HG03280 (cell line): ENCODE measurements around the gene ZFPL1.

ENCODE experiments used
- ATAC-seq: cut with Tn5 transposase; IDR thresholded peaks from one replicate; pipeline ENCODE4 v1.9.1; 2021; ENCODE audit warnings: mild to moderate bottlenecking, moderate library complexity; ENCODE audit not compliant: unreplicated experiment

ZFPL1 gene

DNA sequence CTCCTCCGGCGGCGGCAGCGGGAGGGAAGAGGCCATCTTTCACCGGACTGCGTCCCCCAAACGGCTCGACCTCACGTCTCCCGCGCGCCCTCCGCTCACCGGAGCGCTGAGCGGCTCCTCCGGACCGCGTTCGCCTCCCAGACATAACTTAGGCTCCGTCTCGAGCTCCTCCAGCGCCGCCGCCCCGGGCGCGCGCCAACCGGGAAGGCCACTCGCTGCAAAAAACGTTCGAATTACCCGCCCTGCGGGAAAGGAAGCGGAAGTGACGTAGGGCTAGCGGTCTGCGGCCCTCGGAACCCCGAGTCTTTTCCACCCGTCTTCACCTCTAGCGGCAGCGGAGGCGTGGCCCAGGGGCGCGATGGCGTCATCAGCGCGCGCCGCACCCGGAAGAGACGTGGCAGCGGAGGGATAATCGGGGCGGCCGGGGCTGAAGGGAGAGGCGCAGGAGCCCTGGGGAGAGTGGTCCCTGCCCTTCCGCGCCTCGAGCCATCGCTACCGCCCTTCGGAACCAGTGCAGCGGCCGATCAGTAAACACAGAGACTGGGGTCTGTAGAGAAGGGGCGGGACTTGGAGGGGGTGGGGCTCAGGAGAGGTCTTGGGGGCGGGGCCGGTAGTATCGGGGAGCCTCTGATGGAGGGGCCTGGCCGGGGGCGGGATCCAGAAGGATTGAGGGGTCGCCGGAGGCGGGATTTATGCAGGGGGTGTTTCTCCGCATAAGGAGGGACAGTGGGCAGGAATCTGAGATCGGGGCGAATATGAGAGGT, at the start of gene ZFPL1, which contains the start of gene CDCA5:
TSS of gene ZFPL1 (plus strand) at position 389 of the 764 bp plus-strand sequence. CDS start 477 bp downstream, outside the sequence.
TSS of gene CDCA5 (minus strand) at position 207 of the 764 bp plus-strand sequence. CDS start at position 145, 62 bp downstream.
- ATAC-seq: peak; percentile 89

DNA sequence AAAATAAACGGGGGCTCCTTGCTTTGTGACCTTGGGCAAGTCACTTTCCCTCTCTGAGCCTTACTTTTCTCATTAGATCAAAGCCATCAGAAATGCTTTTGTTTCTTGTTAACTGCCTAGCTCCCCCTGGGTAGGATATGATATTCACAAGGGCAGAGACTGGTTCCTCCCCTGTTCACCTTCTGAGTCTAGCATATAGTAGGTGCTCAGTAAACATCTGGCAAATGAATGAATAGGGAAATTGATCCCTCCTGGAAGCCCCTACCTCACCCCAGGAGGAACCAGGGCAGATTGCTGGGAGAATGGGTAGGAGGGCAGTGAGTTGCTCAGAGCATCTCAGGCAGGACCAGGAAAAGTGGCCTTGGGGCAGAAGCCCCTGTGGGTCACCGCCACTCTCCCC, 49.6 kb upstream of the ZFPL1 start:
- no peak for ATAC-seq

DNA sequence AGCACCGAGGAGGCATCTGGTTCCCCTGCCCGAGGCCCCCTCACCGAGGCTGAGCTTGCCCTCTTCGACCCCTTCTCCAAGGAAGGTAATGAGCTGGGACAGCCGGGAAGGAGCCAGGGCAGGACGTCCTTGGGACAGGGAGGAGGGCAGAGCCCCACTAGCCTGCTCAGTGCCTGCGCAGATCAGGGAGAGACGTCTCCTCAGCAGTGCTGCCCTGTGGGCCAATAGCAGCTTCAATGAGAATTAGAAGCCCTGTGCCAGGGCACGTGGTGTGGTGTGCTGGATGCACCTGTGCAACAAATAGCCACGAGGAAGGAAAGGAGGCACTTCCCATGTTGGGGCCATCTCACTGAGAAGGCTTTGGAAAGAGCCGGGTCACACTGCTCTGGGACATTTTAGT, 48.4 kb upstream of the ZFPL1 start:
- no peak for ATAC-seq

DNA sequence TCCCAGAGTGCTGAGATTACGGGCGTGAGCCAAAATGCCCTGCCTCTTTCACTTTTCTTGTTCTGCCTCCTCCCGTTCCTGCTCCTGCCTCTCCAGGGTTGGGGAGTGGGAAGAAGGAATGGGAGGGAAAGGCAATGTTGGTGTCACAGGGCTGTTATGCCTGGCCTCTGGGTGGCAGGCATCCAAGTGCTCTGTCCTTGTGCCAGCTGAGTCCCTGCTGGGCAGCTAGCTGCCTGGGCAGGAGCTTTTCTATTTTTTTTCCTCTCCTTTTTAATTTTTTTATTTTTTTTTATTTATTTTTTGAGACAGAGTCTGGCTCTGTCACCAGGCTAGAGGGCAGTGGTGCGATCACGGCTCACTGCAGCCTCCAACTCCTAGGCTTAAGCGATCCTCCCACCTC, 47.1 kb upstream of the ZFPL1 start:
- ATAC-seq: no peak

DNA sequence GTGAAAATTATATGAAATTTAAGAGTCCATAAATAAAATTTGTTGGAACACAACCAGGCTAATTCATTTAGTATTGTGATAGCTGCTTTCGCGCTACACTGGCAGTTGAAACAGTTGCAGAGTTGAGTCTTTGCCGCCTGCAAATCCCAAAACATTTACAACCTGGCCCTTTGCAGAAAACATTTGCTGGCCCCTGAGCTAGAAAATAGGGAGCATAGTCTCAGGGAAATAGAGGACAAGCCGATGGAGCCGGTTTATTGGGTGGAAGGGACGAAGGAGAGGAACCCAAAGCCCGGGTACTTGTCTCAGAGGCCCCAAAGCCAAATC, 43.5 kb upstream of the ZFPL1 start:
- no peak for ATAC-seq

DNA sequence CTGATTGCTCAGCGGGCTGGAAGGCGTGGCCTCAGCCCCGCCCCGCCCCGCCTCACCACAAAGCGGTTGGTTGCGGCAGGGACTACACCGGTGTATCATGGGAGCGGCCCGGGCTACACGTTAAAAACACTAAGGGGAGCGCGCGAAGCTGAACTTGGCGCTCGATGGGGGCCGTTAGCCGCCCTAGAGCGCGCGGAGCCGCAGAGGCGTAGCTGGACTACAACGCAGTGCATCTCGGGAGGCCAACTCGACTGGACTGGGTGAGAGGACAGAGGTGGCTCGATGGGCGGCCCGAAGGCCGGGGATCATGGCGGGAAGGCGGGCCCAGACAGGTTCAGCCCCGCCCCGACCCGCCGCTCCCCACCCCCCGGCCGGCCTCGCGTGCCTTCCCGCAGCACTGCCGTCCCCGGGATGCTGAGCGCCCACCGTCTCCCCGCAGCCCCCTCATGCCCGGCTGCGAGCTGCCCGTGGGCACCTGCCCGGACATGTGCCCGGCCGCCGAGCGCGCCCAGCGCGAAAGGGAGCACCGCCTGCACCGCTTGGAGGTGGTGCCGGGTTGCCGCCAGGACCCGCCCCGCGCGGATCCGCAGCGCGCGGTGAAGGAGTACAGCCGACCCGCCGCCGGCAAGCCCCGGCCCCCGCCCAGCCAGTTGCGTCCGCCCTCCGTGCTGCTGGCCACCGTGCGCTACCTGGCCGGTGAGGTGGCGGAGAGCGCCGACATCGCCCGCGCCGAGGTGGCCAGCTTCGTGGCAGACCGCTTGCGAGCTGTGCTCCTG, 43.0 kb upstream of the ZFPL1 start, which contains the start of gene SAC3D1:
TSS of gene SAC3D1 (plus strand) at position 364 of the 776 bp plus-strand sequence. CDS start at position 447, 83 bp downstream.
- ATAC-seq: peak; percentile 80

DNA sequence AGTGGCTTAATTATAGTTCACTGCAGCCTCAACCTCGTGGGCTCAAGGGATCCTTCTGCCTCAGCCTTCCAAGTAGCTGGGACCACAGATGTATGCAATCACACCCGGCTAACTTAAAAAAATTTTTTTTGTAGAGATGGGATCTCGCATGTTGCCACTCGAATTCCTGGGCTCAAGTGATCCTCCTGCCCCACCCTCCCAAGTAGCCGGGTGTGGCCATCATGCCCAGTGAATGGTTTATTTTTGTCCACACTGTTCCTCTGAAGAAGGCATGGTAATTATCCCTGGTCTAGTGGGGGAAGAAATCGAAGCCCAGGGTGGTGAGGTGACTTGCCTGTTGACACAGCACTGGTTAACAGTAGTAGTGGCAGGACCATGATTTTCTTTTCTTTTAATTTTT, 41.1 kb upstream of the ZFPL1 start:
- ATAC-seq: no peak

DNA sequence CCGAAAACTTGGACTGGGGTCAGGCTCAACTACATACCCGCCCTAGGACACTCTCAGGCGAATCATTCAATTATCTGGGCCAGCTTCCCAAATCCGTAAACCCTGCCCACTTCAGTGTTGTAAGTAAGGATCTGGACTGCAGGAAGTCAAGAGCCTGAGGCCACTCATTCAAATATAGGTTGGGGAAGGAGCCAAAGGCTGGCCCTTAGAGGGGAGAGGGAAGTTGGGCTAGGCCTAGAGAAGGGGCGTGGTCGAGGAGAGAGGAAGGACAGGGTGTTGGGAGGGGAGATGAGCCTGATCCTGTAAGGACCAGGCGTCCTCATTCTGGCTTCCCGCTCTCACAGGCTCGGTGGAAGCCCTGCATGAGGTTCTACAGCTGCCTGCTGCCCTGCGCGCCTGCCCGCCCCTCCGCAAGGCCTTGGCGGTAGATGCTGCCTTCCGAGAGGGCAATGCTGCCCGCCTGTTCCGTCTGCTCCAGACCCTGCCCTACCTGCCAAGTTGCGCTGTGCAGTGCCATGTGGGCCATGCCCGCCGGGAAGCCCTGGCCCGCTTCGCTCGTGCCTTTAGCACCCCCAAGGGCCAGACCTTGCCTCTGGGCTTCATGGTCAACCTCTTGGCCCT, 40.0 kb upstream of the ZFPL1 start:
- ATAC-seq: no peak

DNA sequence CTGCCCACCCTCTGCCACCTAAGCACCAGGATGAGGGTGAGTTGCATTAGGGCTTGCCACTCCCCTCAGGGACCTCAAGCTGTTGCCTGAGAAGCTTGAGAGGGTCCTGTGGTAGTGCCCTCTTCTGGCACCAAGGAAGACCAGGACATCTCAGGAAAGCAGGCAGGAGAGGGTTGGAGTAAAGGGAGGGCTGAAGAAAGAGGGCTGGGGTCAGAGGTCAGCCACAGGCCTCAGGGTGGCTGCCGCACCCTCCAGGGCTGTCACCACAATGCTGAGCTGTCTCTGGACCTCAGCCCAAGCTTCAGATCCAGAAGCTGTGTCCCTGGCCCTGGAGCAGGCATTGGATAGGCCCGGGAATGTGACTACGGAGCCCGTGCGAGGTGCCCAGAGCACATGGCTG, 39.0 kb upstream of the ZFPL1 start:
- ATAC-seq: no peak

DNA sequence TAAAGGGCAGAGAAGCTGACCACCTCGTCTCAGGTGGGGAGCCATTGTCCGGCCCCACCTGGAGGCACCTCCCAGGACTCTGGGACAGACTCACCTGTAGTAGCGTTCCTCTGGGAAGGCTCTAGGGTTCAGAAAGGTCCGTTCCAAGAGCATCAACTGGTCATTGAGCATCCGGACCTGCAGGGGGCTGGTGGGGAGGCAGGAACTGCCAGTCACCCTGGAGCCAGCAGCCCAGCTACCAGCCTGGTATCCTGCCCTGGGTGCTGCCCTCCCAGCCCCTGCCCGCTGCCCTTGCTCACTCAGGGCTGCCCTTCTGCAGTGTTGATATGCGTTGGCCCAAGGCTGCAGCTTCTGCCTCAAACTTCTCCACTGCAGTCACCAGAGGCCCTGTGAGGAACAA, 38.3 kb upstream of the ZFPL1 start:
- ATAC-seq: no peak

DNA sequence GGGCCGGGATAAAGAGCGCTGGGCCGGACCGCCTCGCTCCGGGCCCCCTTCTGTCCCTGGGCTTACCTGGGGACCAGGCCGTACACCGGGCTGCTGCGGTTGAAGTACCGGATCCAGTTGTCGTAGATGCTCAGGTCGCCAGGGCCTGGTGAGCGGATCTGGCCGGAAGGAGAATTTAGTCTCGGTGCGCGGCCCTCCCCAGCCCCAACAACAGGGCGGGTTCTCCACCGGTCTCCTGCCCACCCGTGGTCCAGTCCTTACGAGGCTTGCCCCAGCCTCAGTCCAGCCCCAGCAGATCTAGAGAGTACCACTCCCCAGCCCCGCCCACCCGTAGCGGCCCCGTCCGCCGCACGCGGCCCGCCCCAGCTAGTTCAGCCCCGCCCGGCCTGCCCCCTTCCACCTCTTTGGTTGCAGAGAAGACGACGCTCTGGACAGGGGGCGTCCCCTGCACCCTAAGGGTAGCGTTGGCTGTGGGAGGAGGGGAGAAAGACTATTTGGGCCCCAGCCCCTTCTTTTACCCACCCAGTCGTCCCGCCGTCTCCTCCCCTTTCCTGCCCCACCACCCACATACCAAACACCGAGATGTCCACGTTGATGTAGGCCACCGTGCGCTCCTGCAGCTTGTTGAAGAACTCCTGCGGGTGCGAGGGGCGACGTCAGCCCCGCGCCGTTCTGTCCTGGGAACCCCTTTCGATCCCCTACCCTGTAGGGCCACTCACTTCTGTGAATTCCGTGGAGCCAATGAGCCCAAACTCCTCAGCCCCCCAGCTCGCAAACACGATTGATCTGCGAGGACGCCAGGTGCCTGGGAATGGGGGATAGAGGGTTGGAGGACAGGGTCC, 36.2 kb upstream of the ZFPL1 start:
- ATAC-seq: no peak

DNA sequence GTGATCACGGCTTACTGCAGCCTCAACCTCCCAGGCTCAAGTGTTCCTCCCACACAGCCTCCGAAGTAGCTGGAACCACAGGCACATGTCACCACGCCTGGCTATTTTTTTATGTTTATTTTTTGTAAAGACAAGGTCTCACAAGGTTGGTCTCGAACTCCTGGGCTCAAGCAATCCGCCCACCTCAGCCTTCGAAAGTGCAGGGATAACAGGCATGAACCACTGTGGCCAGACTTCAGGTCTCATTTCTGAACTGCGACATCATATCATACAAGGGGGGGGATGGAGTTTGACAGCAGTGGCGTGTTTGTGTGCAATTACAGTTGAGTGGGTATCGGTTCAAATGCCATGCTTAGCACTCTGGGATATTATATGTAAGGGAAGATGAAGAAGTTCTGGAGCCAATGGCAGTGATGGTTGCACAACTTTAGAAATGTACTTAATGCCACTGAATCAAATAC, 32.6 kb upstream of the ZFPL1 start:
- ATAC-seq: no peak

DNA sequence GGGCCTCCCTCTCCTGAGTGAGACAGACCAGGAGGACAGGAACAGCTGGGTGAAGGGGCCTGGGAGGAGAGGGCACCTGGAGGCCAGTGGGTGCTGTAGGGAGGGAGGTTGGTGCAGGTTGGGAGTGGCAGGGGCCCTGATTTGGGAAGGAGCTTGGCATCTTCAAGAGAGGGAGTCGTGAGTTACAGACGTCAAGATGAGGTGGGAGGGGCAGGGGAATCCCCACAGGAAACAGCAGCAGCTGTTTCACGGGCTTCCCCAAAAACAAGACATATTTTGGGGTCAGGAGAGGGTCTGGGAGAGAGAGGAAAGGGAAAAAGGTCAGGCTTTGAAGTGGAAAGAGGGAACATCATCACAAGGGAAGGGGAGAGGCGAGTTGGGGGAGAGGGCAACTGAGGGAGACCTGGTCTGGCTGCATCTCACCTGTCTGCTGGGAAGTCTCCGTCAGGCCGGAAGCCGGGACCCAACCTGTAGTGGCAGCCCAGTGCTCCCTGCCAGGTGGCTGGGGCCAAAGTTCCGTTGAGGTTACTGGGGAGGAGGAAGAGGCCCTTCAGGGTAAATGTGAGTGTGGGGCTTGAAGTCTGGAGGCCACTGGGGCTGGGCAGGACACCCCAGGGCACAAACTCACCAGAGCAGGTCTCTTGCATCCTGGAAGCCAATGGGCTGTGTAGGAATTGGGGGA, 30.1 kb upstream of the ZFPL1 start:
- ATAC-seq: no peak

DNA sequence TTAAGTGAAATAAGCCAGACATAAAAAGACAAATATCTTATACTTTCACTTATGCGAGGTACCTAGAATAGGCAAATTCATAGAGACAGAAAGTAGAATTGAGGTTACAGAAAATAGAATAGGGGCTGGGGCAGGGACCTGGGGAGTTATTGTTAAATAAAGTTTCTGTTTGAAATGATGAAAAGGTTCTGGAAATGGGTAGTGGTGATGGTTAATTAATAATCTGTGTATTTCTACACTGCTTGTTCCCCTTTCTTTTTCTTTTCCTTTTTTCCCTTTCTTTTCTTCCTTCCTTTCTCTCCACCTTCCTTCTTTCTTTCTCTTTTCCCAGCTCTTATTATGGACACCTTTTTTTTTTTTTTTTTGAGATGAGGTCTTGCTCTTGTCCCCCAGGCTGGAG, 28.5 kb upstream of the ZFPL1 start:
- ATAC-seq: no peak

DNA sequence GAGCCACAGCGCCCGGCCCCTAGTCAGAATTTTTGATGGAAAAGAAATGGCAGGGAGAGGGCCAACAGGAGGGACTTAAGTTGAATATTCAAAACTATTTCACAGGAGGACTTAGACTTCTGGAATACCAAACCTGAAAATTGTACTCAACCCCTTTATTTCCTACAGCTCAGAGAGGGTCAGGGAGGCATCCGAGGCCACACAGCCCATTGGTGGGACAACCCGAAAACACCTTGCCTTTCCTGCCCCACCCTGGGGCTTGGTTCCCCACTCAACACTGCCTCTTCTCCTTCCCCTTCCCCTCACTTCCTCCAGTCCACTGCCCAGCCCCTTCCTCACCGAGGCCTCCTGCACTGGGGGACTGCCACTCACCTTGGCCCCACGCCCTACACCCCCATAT, 27.0 kb upstream of the ZFPL1 start:
- ATAC-seq: no peak

DNA sequence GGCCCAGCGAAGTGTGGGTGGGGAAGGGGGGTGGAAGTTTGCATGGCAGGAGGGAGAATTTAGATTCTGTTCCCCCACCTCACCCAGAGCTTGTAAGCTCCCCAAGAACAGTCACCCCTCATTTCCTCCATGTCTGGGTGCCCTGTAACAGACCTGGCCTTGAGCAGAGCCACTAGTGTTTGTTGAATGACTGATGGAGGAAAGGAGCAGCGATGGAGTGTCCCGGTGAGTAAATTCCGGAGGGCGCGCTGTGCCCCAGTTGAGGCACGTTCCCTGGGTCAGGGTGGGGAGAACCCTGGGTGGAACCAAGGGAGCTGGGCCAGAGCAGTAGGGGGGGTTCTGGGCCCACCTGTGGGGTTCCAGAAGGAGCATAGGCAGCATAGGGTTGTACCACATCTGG, 26.5 kb upstream of the ZFPL1 start:
- no peak for ATAC-seq

DNA sequence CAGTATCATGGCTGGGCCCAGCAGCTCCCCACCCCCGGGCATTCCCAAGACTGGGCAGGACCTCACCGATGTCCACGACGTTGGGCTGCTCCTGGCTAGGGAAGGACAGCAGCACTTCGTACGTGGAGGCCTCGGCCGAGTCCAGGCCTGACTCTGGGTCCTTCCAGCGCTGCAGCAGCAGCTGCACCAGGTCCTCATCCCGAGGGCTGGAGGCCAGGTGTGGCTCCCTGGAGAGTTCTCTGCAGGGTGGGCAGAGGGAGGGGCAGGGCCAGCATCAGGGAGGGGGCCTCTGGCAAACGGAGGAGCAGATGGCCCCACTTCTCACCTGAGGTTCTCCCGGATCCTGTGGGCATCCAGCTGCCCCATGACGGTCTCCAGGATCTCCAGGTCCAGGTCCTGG, 26.0 kb upstream of the ZFPL1 start:
- no peak for ATAC-seq

DNA sequence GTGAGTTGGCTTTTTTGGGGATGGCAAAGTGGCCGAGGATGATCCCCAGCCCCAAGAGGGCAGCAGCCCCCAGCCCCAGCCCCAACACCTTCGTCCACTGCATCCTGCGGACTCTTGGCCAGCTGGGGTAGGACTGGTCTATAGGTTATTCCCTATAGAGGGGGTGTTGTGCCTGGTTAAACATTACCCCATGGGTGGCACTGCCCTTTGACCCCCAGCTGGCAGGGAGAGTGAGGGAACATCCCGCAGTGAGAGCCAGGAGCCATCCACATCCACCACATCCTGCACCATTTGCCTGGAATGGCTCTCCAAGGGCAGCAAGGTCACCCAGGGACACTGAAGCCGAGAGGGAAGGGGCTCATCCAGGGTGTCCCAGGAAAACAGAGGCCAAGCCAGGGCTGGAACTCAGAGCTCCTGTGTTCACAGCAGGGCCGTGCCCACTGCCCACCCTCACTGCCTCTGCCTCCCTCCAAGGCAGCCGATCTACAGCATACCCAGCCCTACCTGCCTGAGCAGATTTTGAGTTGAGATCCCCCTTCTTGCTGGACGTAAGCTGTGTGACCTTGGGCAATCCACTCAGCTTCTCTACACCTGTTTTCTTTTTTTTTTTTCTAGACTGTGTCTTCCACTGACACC, 25.5 kb upstream of the ZFPL1 start, which contains the start of gene NAALADL1:
TSS of gene NAALADL1 (minus strand) at position 135 of the 636 bp plus-strand sequence. CDS start at position 103, 32 bp downstream.
- no peak for ATAC-seq

DNA sequence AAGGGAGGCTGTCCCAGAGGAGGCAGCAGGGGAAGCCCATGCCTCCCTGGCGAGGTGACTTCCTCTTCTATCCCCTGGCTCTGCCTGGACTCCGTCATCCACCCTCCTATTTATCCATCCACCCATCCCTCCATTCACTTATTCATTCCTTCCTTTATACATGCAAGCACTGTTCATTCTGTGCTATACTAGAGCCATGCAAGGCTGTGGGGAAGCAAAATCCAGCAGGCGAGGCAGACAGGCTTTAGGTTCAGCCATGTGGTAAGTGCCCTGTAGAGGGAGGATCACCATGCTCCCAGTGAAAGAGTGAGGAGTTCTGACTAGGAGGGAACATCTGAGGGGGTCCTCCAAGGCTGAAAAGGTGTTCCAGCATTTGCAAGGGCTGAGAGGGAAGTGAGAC, 24.5 kb upstream of the ZFPL1 start:
- ATAC-seq: no peak
